Neural cell (in vitro differentiated cells): ENCODE measurements around the gene CHST11.
"Not testable (repeated sequence)": the region's sequence is repeated elsewhere in the genome, so short reads cannot be mapped to it uniquely, and the experiment has no call there.

Source experiments
- CTCF ChIP-seq: fragments of 450-650 bp; IDR thresholded peaks from 2 replicates; pipeline ENCODE4 v1.5.1; 2014; ENCODE audit warnings: antibody characterized with exemption, mild to moderate bottlenecking, moderate library complexity; ENCODE audit not compliant: poor library complexity, severe bottlenecking
- EZH2 ChIP-seq: fragments of 200-600, 300-800 bp; shearing (Covaris generic), sonication (generic); IDR thresholded peaks from 2 replicates; pipeline ENCODE4 v1.6.1; 2014; ENCODE audit warnings: antibody characterized with exemption, low read length, borderline replicate concordance, mild to moderate bottlenecking; ENCODE audit not compliant: insufficient read depth, poor library complexity, severe bottlenecking
- TAF1 ChIP-seq: IDR thresholded peaks from 2 replicates; pipeline ENCODE4 v1.6.1; 2012; ENCODE audit warnings: low read depth

DNA sequence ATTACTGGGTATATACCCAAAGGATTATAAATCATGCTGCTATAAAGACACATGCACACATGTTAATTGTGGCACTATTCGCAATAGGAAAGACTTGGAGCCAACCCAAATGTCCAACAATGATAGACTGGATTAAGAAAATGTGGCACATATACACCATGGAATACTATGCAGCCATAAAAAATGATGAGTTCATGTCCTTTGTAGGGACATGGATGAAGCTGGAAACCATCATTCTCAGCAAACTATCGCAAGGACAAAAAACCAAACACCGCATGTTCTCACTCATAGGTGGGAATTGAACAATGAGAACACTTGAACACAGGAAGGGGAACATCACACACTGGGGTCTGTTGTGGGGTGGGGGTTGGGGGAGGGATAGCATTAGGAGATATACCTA, 117.6 kb downstream of the CHST11 start:
- TF ChIP-seq CTCF, EZH2, TAF1: not testable (repeated sequence)
